ENCODE measurements around the gene JADE1.

- TF ChIP-seq CTCF (IDR thresholded peaks at IDR 0.05), result no peak
- no peak for TF ChIP-seq POLR2AphosphoS5 (IDR thresholded peaks at IDR 0.05)
Observed at GRCh38 chr4:128917781-128918180, 108.3 kb downstream of the JADE1 start.
